Fibroblast of pulmonary artery (primary cell): ENCODE measurements around the gene WNT3.

Experiments
- DNase-seq: peaks from one replicate; pipeline ENCODE4 v3.0.0-alpha.2; 2010; ENCODE audit warnings: low read depth
- H3K4me3 ChIP-seq: replicated peaks from 2 replicates; pipeline ENCODE4 v1.5.1; 2011; ENCODE audit warnings: low read depth, mild to moderate bottlenecking, control low read depth, low read length, moderate library complexity
- TF ChIP-seq, protein P1 (sequence below): IDR thresholded peaks from 2 replicates; pipeline ENCODE4 v1.5.1; 2011; ENCODE audit warnings: mild to moderate bottlenecking, control low read depth, low read length, inconsistent platforms; ENCODE audit errors: missing control alignments

Gene WNT3

DNA sequence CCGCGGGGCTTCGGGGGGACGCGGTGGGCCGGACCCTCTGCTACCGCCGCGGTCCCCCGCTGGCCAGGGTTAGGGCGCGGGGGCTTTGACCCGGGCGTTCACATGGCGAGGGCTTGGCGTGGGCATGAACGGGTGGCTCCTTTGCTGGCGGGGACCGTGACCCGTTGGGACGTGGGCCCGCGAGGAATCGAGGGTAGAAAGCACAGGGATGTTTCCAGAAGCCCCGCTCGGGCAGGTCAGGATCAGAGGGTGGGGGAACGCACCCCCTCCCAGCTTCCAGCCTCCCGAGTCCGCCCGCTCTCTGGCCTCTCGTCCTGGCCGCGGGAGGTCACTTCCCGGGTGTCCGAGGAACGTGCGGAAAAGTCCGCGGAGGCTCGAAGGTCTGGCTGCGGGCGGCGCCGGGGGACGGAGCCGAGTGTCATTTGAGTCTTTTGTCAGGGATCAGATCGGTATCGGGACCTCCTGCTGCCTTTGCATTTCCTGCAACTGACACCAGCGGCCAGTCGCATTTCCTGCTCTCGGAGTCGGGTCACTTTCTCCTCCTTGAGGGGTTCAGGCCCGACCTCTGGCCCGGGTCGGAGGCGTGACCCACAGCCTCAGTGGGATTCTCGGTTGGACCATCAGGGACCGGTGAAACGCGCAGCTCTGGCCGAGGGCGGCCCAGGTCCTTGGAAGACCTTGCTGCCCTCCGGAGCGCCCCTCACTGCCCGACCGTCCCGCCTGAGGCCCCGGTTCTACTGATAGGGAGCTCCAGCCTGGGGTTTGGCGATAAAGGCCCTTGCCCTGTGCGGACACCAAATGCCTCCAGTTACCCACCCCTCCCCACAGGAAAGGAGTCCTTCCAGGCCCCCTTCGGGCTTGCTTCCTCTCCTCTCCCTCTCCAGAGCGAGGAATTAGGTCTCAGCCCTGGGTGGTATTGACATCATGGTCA, 702 bp upstream of the WNT3 start:
- TF ChIP-seq, protein P1, sequence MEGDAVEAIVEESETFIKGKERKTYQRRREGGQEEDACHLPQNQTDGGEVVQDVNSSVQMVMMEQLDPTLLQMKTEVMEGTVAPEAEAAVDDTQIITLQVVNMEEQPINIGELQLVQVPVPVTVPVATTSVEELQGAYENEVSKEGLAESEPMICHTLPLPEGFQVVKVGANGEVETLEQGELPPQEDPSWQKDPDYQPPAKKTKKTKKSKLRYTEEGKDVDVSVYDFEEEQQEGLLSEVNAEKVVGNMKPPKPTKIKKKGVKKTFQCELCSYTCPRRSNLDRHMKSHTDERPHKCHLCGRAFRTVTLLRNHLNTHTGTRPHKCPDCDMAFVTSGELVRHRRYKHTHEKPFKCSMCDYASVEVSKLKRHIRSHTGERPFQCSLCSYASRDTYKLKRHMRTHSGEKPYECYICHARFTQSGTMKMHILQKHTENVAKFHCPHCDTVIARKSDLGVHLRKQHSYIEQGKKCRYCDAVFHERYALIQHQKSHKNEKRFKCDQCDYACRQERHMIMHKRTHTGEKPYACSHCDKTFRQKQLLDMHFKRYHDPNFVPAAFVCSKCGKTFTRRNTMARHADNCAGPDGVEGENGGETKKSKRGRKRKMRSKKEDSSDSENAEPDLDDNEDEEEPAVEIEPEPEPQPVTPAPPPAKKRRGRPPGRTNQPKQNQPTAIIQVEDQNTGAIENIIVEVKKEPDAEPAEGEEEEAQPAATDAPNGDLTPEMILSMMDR = no peak
- no peak for DNase-seq
- peak overlapping the region; percentile 14 for H3K4me3 ChIP-seq

DNA sequence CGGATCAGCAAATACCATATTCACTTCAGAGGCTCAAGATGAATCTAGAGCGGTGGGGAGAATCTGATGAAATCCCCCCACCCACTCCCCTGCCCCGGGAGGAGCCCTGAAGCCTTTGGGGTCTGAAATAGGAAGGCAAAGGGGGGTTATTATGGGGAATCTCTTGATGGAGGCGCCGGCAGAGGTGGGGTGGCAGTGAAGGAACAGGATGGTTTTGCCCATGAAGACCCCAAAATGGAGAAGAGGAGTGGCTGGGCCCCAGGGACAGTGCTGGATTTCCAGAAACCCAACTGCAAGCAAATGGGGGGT, 637 bp downstream of the WNT3 start:
- H3K4me3 ChIP-seq = no peak overlapping the region
- no peak for DNase-seq
- TF ChIP-seq, protein P1 = no peak

DNA sequence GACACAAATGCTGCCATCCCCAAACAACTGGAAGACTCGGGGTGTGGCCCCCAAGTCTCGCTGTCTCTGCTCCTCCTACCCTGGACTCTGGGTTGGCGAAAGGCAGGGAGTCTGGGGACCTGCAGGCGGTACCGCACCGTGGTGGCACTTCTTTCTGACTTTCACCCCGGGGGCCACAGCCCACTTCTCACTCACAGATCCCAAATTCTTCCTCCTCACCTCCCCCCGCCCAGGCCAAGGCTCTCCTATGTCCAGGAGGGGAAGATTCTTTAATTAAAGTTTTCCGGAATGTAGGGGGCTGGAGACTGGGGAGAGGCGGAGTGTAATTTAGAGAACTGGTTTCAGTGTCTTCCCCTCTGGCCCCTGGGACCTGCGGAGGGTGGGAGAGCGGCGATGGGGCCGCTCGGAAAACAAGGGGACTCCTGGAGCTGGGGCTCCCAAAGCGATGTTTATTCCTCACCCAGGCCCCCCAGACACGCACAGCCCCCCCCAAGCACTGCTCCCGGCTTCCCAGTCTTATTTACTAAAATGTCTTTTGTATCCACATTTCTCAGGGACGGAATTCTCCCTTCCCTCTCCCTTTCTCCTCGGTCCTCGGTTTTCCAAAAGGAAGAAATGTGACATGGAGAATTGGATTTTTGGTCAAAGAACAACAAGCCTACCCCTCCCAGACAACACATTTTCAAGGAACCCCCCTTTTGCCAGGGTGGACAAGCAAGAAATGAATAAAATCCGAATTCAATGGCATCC, 1.2 kb downstream of the WNT3 start:
- TF ChIP-seq, protein P1 = no peak
- no peak overlapping the region for H3K4me3 ChIP-seq
- DNase-seq = no peak

DNA sequence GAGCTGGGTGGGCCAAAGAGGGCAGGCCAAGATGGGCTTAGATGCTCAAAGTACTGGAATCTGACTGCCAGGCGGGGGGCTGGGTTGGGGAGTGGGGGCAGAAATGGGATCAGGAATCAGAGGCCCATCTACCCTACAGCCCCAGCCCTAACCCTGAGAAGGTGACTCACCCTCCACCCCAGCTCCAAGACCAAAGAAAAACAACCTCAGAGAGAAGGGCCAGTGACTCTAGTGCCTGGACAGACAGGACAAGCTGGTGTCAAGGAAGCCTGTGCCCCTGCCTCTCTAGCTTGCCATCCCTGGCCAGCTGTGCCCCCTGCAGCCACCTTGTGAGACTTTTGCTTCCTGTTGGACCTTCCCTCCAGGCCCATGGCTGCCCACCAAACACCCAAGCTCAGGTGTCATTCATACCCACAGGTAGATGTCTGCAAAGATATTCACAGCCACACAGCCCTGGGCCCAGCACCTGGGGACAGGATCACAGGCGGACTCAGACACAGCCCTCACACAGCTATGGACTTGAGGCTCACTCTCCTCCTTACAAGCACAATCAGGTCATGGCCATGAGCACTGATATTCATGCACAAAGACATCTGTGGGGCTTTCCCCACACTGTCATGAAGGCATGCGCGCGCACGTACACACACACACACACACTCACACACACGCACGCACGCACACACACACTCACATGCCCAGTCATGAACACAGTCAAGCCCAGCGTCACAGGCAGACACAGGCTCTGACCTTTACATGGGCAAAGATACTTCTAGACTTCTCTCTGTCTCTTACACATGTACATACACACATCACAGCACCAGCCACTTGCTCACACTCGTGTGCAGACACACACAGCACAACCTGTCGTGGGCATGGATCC, 2.8 kb downstream of the WNT3 start:
- TF ChIP-seq, protein P1 = no peak
- no peak overlapping the region for H3K4me3 ChIP-seq
- no peak for DNase-seq

DNA sequence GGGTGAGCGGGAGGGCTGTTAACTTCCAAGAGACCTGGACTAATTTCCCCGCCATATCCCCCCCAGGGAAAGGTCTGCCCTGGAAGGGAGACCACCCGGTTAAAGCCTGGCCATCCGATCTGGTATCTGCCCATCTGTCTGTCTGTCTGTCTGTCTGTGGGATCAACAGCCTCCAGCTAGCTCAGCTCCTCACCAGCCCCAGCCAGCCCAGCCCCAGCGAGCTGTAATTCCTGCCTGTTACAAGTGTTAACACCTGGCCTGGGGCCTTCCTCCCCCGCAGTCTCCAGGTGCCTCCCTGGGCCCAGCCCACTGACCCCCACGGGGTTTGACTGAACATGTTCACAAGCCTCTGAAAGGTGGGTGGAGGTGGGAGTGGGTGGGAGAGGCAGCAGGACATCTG, 4.0 kb downstream of the WNT3 start:
- no peak for DNase-seq
- H3K4me3 ChIP-seq = no peak overlapping the region
- TF ChIP-seq, protein P1 = no peak

DNA sequence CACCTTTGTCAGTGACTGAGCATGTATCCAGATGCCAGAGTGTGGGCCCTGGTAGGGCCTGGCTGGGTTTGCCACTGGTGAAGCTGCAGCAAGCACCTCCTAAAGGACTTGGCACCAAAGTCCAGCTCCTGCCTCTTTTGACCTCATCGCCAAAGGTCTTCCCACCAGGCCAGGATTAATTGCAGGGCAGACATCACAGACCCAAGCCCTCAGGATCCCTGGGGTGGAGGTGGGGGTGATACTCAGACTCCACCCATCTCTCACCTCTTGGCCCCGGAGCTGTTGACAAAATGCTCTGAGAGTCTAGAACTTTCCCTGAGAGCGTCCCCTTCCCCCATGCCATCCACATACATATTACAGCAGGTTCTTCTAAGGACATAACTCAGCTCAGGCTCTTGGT, 4.6 kb downstream of the WNT3 start:
- TF ChIP-seq, protein P1 = no peak
- H3K4me3 ChIP-seq = no peak overlapping the region
- DNase-seq = no peak
